ENCODE data around the gene ZDHHC5. TPM values are rescaled to one million over a fixed set of nuclear protein-coding genes. Genes with fewer than 3 reads are reported as not detected.
A peak's percentile ranks its signal among the peaks of the same experiment; 100 is the strongest.

The ZDHHC5 gene
- total and polyA plus RNA-seq, 2 of the 4 experiments (the other 2 are of a cell fraction): 19.4 to 45.7 TPM

- 0% methylated on average over 1 of the region's 15 CpGs; no CpG with 5 or more reads in 1 of the 2 experiments for WGBS, 2 experiments (ENCODE audit: extremely low coverage in 2 of 2, insufficient read length in 1 of 2)
- Histone ChIP-seq H3K9me3 (ENCODE audit: control insufficient read depth, insufficient read depth, low read length) (no peaks in the 10 kb centered on the region), H2BK15ac (ENCODE audit: low read depth, low read length) (no peak overlapping the region), H3K79me1 (ENCODE audit: low read depth in 1 of 2, low read length in 2 of 2) (peaks cover 23 to 61% of the 10 kb centered on the region in 2 experiments), H3K4me1 (ENCODE audit: control insufficient read depth, insufficient read depth, low read length) (peaks cover 14% of the 10 kb centered on the region), H3K4me2 (ENCODE audit: low read depth, low read length) (peak overlapping the region; percentile 81), H2AFZ (replicated peaks; ENCODE audit: low read length, poor library complexity) (peak overlapping the region; percentile 99), H2BK20ac (ENCODE audit: low read depth, low read length) (peak overlapping the region; percentile 34; the same call in 1 of the 2 replicates), H3K9ac (ENCODE audit: low read depth, low read length) (peak overlapping the region; percentile 100), H3K4ac (ENCODE audit: low read depth, low read length) (peak overlapping the region; percentile 100), H3K18ac (ENCODE audit: low read depth, low read length) (peak overlapping the region; percentile 7; the same call in 1 of the 2 replicates), H3K27ac (ENCODE audit: insufficient read depth, low read length) (peak overlapping the region; percentile 97), H4K5ac (ENCODE audit: low read depth, low read length) (no peak overlapping the region), H4K20me1 (ENCODE audit: insufficient read depth, low read length) (peaks cover 50% of the 10 kb centered on the region), H3K14ac (replicated peaks; ENCODE audit: low read depth, low read length) (peak overlapping the region; percentile 100), H3K36me3 (ENCODE audit: control insufficient read depth, insufficient read depth, low read length) (peaks cover 1% of the 10 kb centered on the region; the same call in 1 of the 2 replicates), H2BK120ac (ENCODE audit: low read depth, low read length) (peak overlapping the region; percentile 69), H2AK5ac (ENCODE audit: low read depth, low read length) (peak overlapping the region; percentile 98), H3K56ac (ENCODE audit: extremely low read depth, insufficient read depth, low read length) (peak overlapping the region; percentile 81), H4K91ac (ENCODE audit: insufficient read depth, low read depth, low read length) (peak overlapping the region; percentile 100), H4K8ac (ENCODE audit: low read depth in 2 of 2, low read length in 2 of 2) (peak overlapping the region; percentile 90 to 97; a peak in 3 of 4 replicates), H3K4me3 (ENCODE audit: insufficient read depth, low read depth, low read length) (peak overlapping the region; percentile 96), H3K23ac (ENCODE audit: low read depth, low read length) (peak overlapping the region; percentile 100), H3K27me3 (ENCODE audit: control insufficient read depth, insufficient read depth, low read length) (peaks cover 3% of the 10 kb centered on the region; the same call in 1 of the 2 replicates), H3K9me1 (ENCODE audit: insufficient read depth, low read length) (peaks cover 14% of the 10 kb centered on the region), H2AK9ac (replicated peaks; ENCODE audit: low read depth, low read length, poor library complexity) (peak overlapping the region; percentile 100), H2BK5ac (ENCODE audit: low read depth, low read length, poor library complexity, severe bottlenecking) (peak overlapping the region; percentile 98)
- DNase-seq (peak; percentile 57), ATAC-seq (ENCODE audit: low read depth) (peak; percentile 33)
- TF ChIP-seq CHD1 (IDR thresholded peaks at IDR 0.05; ENCODE audit: low read depth, low read length) (no peak), BHLHE40 (IDR thresholded peaks at IDR 0.05; ENCODE audit: low read depth, low read length) (no peak), CEBPB (IDR thresholded peaks at IDR 0.05; ENCODE audit: low read depth, low read length) (no peak), CTCF (conservative IDR thresholded peaks at IDR 0.05; ENCODE audit: low read depth, low read length) (0 out of 2 replicates have a peak, but pooled peaks have one; percentile 1), RFX5 (IDR thresholded peaks at IDR 0.05; ENCODE audit: low read depth, low read length) (no peak), ELK1 (IDR thresholded peaks at IDR 0.05; ENCODE audit: borderline replicate concordance, low read depth, low read length) (no peak)
- ChIA-PET CTCF (interaction anchor here (0.5 to 3.3 kb wide), 7 partner anchors 23 to 314 kb away, joined by 3 to 34 read pairs (median 4); partner anchors contain the start of gene UBE2L6), POLR2A (ENCODE audit: unreplicated experiment) (interaction anchor here (1.0 kb wide), 1 partner anchor 72 kb away, joined by 4 read pairs; the partner anchor contains the start of gene UBE2L6)
- in situ Hi-C loops (cut with MboI; ENCODE audit: low sequenced_read_pairs) (loop anchor here (5.0 to 10.0 kb wide), 3 partner anchors 72 to 185 kb away; partner anchors contain the start of gene UBE2L6), intact Hi-C loops (cut with micrococcal nuclease) (no loop called here), dilution Hi-C loops (cut with HindIII; ENCODE audit: low sequenced_read_pairs, unreplicated experiment) (no loop called here)
- no TSS peak for BruUV-seq (replicated peaks)
These were observed 28.4 kb upstream of the ZDHHC5 start for GRCh38 chr11:57639321-57640067.
